ENCODE measurements around the gene IQCF6.

Gene IQCF6

DNA sequence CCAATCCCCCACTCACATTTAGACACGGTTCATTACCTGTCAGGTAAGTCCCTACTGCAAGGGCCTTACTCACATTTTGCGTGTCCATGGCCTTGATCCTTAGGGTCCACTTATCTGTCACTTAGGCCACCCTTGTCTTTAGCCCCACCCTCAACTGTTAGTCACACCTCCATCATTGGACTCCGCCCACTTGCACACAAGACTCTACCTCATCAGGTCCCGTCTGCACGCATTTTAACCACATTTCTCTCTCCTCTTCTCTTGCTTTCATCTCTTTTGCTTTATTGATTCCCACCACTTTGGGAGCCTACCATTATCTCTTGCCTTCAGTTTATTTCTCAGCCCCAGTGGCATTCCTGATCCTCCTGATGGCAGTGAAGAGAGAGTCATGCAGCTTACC, at the start of gene IQCF6:
IQCF6 (minus strand) TSS at position 101 of the 400 bp plus-strand sequence; CDS start at position 88, 13 bp downstream.
- H3K4me3 ChIP-seq: no peak within 1 kb of the TSS
- H3K36me3 ChIP-seq (ENCODE audit: insufficient read depth, low read length): no peaks in the 10 kb centered on the region
- TF ChIP-seq EZH2 (IDR thresholded peaks at IDR 0.05) (no peak), FOXP2 (optimal IDR thresholded peaks at IDR 0.05; ENCODE audit: control extremely low read depth, extremely low read length, insufficient read depth) (no peak), POLR2AphosphoS5 (IDR thresholded peaks at IDR 0.05; ENCODE audit: borderline replicate concordance, low read depth, low read length) (no peak)
- no peak for DNase-seq (ENCODE audit: low read depth, low spot score)
- H3K27ac ChIP-seq: no peak within 1 kb of the TSS
- no peaks in the 10 kb centered on the region for H3K9me3 ChIP-seq (ENCODE audit: low read depth, low read length)
- H3K9ac ChIP-seq (ENCODE audit: insufficient read length): no peak within 1 kb of the TSS

DNA sequence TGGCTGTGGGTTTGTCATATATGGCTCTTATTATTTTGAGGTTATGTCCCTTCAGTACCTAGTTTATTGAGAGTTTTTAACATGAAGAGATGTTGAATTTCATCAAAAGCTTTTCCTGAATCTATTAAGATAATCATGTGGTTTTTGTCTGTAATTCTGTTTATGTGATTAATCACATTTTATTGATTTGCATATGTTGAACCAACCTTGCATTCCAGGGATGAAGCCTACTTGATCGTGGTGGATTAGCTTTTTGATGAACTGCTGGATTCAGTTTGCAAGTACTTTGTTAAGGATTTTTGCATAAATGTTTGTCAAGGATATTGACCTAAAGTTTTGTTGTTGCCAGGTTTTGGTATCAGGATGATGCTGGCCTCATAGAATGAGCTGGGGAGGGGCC, 49.3 kb upstream of the IQCF6 start:
- TF ChIP-seq POLR2AphosphoS5 (IDR thresholded peaks at IDR 0.05; ENCODE audit: borderline replicate concordance, low read depth, low read length) (no peak), EZH2 (IDR thresholded peaks at IDR 0.05) (no peak), FOXP2 (optimal IDR thresholded peaks at IDR 0.05; ENCODE audit: control extremely low read depth, extremely low read length, insufficient read depth) (no peak)
- no peak overlapping the region for H3K27ac ChIP-seq
- no peak overlapping the region for H3K4me3 ChIP-seq
- no peaks in the 10 kb centered on the region for H3K9me3 ChIP-seq (ENCODE audit: low read depth, low read length)
- DNase-seq (ENCODE audit: low read depth, low spot score): no peak
- H3K9ac ChIP-seq (ENCODE audit: insufficient read length): no peak overlapping the region
- no peaks in the 10 kb centered on the region for H3K36me3 ChIP-seq (ENCODE audit: insufficient read depth, low read length)

GRCh38 chr3:51819709-51820406, 40.8 kb upstream of the IQCF6 start:
- H3K9me3 ChIP-seq (ENCODE audit: low read depth, low read length): no peaks in the 10 kb centered on the region
- DNase-seq (ENCODE audit: low read depth, low spot score): no peak
- TF ChIP-seq EZH2 (IDR thresholded peaks at IDR 0.05): no peak
- no peak for TF ChIP-seq FOXP2 (optimal IDR thresholded peaks at IDR 0.05; ENCODE audit: control extremely low read depth, extremely low read length, insufficient read depth)
- no peak for TF ChIP-seq POLR2AphosphoS5 (IDR thresholded peaks at IDR 0.05; ENCODE audit: borderline replicate concordance, low read depth, low read length)
- H3K9ac ChIP-seq (ENCODE audit: insufficient read length): no peak overlapping the region
- no peaks in the 10 kb centered on the region for H3K36me3 ChIP-seq (ENCODE audit: insufficient read depth, low read length)
- no peak overlapping the region for H3K4me3 ChIP-seq
- no peak overlapping the region for H3K27ac ChIP-seq

DNA sequence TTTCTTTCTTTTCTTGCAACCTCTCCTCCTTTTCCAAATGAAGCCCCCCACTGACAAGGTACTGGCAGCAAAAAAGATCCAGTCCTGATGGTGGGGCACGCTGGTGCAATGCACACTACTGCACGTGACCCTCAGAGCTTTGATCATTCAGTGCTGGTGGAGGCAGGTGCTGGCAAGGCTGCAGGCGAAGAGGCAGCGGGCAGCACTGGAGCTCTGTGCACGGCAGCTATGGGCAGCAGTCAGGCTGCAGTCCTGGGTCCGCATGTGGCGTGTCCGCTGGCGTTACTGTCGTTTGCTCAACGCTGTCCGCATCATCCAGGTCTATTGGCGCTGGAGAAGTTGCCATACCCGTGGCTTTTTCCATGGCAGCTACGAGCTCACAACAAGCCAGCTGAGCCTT, 40.1 kb upstream of the IQCF6 start:
- DNase-seq (ENCODE audit: low read depth, low spot score): no peak
- no peaks in the 10 kb centered on the region for H3K36me3 ChIP-seq (ENCODE audit: insufficient read depth, low read length)
- TF ChIP-seq POLR2AphosphoS5 (IDR thresholded peaks at IDR 0.05; ENCODE audit: borderline replicate concordance, low read depth, low read length): no peak
- TF ChIP-seq EZH2 (IDR thresholded peaks at IDR 0.05): no peak
- no peak for TF ChIP-seq FOXP2 (optimal IDR thresholded peaks at IDR 0.05; ENCODE audit: control extremely low read depth, extremely low read length, insufficient read depth)
- H3K4me3 ChIP-seq: no peak overlapping the region
- H3K9ac ChIP-seq (ENCODE audit: insufficient read length): no peak overlapping the region
- H3K27ac ChIP-seq: no peak overlapping the region
- H3K9me3 ChIP-seq (ENCODE audit: low read depth, low read length): no peaks in the 10 kb centered on the region

- Histone ChIP-seq H3K9ac (ENCODE audit: insufficient read length) (no peak overlapping the region), H3K9me3 (ENCODE audit: low read depth, low read length) (no peaks in the 10 kb centered on the region), H3K27ac (no peak overlapping the region), H3K4me3 (no peak overlapping the region), H3K36me3 (ENCODE audit: insufficient read depth, low read length) (no peaks in the 10 kb centered on the region)
- TF ChIP-seq FOXP2 (optimal IDR thresholded peaks at IDR 0.05; ENCODE audit: control extremely low read depth, extremely low read length, insufficient read depth): no peak
- TF ChIP-seq EZH2 (IDR thresholded peaks at IDR 0.05): no peak
- no peak for TF ChIP-seq POLR2AphosphoS5 (IDR thresholded peaks at IDR 0.05; ENCODE audit: borderline replicate concordance, low read depth, low read length)
- no peak for DNase-seq (ENCODE audit: low read depth, low spot score)
Observed at GRCh38 chr3:51817375-51817774, 38.3 kb upstream of the IQCF6 start.

DNA sequence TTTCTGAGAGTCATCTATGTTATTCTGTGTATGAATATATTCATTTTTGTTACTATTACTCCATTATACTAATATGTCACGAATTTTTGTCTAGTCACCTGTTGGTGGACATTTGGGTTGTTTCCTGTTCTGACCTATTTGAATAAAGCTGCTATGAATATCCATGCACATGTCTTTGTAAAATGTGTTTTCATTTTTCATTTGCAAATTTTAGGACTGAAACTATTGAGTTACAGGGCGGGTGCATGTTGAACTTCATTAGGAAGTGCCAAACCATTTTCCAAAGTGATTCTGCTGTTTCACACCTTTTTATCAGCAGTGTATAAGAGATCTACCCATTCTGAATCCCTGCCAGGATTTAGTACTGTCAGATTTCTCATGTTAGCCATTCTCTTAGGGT, 37.7 kb upstream of the IQCF6 start:
- DNase-seq (ENCODE audit: low read depth, low spot score): no peak
- TF ChIP-seq FOXP2 (optimal IDR thresholded peaks at IDR 0.05; ENCODE audit: control extremely low read depth, extremely low read length, insufficient read depth) (no peak), EZH2 (IDR thresholded peaks at IDR 0.05) (no peak), POLR2AphosphoS5 (IDR thresholded peaks at IDR 0.05; ENCODE audit: borderline replicate concordance, low read depth, low read length) (no peak)
- H3K36me3 ChIP-seq (ENCODE audit: insufficient read depth, low read length): no peaks in the 10 kb centered on the region
- no peak overlapping the region for H3K9ac ChIP-seq (ENCODE audit: insufficient read length)
- H3K9me3 ChIP-seq (ENCODE audit: low read depth, low read length): no peaks in the 10 kb centered on the region
- no peak overlapping the region for H3K4me3 ChIP-seq
- H3K27ac ChIP-seq: no peak overlapping the region

GRCh38 chr3:51815614-51816013, 36.6 kb upstream of the IQCF6 start:
- Histone ChIP-seq H3K27ac (no peak overlapping the region), H3K9me3 (ENCODE audit: low read depth, low read length) (no peaks in the 10 kb centered on the region), H3K9ac (ENCODE audit: insufficient read length) (no peak overlapping the region), H3K36me3 (ENCODE audit: insufficient read depth, low read length) (no peaks in the 10 kb centered on the region), H3K4me3 (no peak overlapping the region)
- DNase-seq (ENCODE audit: low read depth, low spot score): no peak
- TF ChIP-seq FOXP2 (optimal IDR thresholded peaks at IDR 0.05; ENCODE audit: control extremely low read depth, extremely low read length, insufficient read depth) (no peak), EZH2 (IDR thresholded peaks at IDR 0.05) (no peak), POLR2AphosphoS5 (IDR thresholded peaks at IDR 0.05; ENCODE audit: borderline replicate concordance, low read depth, low read length) (no peak)

DNA sequence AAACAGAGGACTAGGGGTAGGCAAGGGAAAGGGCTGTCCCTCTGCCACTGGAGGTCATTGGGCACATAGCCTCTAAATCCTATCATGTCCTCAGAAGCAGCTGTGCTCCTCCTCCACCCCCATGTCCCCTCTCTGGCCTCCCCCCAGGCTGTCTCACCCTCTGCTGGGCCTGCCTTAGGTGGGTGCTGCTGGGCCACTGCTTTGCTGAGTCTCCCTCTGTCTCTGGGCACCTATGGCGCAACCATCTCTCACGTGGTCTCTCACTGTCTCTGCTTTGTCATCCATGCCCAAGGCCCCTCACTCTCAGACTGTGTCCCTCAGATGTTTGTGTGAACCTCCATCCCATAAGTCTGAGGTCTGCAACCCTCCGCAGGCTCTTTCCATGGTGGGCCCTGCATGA, 35.0 kb upstream of the IQCF6 start:
- no peak overlapping the region for H3K27ac ChIP-seq
- H3K9ac ChIP-seq (ENCODE audit: insufficient read length): no peak overlapping the region
- no peaks in the 10 kb centered on the region for H3K36me3 ChIP-seq (ENCODE audit: insufficient read depth, low read length)
- DNase-seq (ENCODE audit: low read depth, low spot score): no peak
- H3K4me3 ChIP-seq: no peak overlapping the region
- TF ChIP-seq EZH2 (IDR thresholded peaks at IDR 0.05) (no peak), FOXP2 (optimal IDR thresholded peaks at IDR 0.05; ENCODE audit: control extremely low read depth, extremely low read length, insufficient read depth) (no peak), POLR2AphosphoS5 (IDR thresholded peaks at IDR 0.05; ENCODE audit: borderline replicate concordance, low read depth, low read length) (no peak)
- no peaks in the 10 kb centered on the region for H3K9me3 ChIP-seq (ENCODE audit: low read depth, low read length)

DNA sequence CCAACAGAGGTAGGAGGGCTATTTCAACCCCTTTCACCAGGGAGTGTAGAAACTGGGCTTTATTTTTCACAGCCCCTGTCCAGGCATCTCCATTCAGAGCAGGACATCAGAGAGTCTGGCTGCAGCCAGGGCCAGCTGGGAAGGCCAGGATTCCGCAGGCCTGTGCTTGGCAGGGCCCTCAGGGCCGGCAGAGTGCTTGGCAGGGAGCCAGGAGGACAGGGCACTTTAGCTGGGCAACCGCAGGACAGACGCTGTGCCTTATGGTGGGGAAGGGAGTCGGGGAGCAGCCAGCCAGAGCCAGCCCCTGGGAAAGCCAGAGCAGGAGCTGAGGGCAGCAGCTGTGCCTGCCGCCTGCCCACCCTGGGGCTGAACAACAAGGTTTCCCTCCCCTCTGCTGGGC, 34.5 kb upstream of the IQCF6 start:
- no peak overlapping the region for H3K4me3 ChIP-seq
- no peaks in the 10 kb centered on the region for H3K36me3 ChIP-seq (ENCODE audit: insufficient read depth, low read length)
- DNase-seq (ENCODE audit: low read depth, low spot score): no peak
- no peak for TF ChIP-seq EZH2 (IDR thresholded peaks at IDR 0.05)
- no peak for TF ChIP-seq FOXP2 (optimal IDR thresholded peaks at IDR 0.05; ENCODE audit: control extremely low read depth, extremely low read length, insufficient read depth)
- TF ChIP-seq POLR2AphosphoS5 (IDR thresholded peaks at IDR 0.05; ENCODE audit: borderline replicate concordance, low read depth, low read length): no peak
- no peak overlapping the region for H3K27ac ChIP-seq
- no peak overlapping the region for H3K9ac ChIP-seq (ENCODE audit: insufficient read length)
- H3K9me3 ChIP-seq (ENCODE audit: low read depth, low read length): no peaks in the 10 kb centered on the region
